NCI-H2196 (cell line): ENCODE measurements around the gene IFITM1.
A peak's percentile ranks its signal among the peaks of the same experiment; 100 is the strongest.

Source experiments
- DNase-seq: peaks from one replicate; lab custom pipeline; 2025; ENCODE audit not compliant: unreplicated experiment; lab: John Stamatoyannopoulos, UW

Gene IFITM1

DNA sequence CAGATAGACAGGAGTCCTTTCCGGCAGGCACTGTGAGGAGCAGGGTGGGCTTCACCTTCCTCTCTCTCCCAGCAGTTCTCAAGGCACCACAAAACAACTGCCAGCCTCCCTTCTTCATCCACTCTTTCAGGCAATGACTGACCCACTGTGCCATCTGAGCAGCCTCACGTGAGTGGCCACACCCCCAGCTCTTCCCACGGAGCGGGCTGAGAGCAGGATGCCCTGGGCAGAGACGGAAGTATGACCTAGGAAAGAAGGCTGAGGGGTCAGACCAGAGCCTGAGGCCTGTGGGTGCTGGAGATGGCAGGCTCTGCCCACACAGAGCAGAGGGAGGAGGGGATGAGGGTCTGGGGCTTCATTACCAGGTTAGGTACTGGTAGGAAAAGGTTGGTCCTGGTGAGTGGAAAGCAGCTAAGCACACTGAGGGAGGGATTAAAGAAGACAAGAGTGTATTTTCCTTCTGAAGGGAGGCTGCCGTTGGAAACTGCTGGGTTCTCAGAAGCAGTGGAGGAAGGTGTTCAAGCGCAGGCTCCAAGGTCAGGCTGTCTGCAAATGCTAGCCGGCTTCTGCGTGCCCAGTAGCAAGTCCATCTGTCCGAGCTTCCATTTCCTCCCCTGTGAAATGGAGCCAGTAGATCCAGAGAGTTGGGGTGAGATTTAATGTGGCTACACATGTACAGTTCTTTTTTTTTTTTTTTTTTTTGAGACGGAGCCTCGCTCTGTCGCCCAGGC is 31.0 kb upstream of the IFITM1 start:
- DNase-seq: no peak

DNA sequence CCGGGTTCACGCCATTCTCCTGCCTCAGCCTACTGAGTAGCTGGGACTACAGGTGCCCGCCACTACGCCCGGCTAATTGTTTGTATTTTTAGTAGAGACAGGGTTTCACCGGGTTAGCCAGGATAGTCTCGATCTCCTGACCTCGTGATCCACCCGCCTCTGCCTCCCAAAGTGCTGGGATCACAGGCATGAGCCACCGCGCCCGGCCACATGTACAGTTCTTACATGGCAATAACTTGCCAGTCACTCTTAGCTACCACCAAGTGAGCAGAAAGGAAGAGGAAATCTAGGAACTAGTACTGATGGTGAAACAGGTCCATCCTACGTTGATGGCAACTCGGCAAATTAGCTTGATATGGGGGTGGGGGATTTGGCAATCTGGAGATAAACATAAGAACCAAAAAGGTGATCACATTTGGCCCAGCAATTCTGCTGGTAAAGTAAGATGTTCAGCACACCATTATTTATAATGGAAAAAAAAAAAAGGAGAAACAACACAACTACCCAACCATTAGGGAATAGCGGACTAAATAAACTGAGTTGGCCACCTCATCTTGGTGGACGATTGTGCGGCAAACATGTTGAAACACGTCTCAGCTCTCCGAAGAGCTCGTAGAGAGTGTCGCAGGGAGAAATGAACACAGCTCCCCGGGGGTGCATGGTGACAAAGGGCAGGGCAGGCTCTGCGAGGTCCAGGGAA is 30.3 kb upstream of the IFITM1 start:
- DNase-seq: no peak

DNA sequence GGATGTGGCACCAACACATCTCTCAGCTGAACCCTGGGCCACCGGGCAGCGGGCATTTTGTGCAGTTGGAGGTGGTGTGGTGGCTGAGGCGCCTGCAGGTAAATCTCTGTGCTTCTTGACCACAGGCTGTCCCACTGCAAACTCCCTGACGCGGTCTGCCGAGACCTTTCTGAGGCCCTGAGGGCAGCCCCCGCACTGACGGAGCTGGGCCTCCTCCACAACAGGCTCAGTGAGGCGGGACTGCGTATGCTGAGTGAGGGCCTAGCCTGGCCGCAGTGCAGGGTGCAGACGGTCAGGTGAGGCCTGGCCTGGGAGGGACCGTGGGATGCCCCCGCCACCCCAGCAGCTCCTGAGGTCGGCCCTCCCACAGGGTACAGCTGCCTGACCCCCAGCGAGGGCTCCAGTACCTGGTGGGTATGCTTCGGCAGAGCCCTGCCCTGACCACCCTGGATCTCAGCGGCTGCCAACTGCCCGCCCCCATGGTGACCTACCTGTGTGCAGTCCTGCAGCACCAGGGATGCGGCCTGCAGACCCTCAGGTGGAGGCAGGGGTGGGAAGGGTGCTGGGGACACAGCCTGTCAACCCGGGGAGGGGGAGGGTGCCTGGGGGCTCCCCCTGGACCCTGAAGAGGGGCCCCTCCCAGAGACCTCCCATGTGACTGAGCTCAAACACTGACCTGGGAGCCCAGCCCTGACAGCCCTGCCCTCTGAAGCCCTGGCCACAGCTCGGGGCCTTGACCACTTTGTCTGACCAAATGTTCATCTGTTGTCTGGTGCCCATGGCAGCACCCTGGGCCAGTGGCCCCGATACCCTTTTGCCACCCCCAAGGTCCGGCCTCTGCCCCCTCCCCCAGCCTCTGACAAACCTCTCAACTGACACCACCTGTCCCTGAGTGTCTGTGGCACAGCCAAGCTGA is 29.5 kb upstream of the IFITM1 start:
- DNase-seq: no peak

DNA sequence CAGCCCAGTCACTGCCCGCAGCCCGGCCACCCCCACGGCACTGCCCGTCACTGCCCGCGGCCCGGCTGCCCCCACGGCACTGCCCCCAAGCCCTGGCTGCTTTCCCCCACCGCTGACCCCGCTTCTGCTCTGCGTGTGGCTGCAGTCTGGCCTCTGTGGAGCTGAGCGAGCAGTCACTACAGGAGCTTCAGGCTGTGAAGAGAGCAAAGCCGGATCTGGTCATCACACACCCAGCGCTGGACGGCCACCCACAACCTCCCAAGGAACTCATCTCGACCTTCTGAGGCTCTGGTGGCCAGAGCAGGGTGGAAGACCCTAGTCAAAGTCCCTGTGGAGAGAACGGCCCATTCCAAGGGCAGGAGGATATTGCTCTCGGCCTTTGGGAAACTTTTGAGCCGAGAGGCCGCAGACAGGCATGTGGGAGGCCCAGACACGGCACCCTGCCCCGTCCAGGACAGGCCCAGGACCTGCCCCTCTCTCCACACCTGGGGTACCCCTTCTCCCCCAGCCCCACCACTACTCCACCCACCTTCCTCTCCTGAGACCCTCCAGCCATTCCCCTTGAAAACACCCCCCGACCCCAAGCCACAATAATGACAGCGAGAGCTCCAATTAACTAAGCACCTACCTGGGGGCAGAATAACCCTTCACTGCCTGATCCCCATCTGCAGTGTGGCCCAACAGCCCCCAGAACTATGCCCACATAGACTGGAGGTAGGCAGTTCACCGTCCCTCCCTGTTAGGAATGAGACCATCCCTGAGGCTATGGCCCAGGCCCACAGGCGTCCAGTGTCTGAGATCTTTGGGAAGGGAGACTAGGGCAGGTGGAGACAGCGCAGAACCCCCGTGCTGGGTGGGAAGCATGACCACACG is 28.6 kb upstream of the IFITM1 start:
- DNase-seq: no peak

DNA sequence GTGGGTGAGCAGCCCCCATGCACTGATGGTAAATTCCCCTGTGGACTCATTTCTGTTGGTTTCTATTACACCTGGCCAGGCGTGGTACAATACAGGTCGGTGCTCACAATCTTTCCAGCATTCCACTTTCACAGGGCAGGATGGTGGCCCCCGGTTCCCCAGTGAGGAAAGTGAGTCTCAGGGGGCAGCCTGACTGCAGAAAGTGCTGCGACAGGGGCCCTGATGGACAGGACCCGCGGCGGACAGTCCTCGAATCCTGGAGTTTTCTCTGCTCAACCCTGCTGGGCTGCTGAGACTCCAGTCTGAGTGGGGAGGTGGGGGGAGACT is 28.0 kb upstream of the IFITM1 start:
- no peak for DNase-seq

DNA sequence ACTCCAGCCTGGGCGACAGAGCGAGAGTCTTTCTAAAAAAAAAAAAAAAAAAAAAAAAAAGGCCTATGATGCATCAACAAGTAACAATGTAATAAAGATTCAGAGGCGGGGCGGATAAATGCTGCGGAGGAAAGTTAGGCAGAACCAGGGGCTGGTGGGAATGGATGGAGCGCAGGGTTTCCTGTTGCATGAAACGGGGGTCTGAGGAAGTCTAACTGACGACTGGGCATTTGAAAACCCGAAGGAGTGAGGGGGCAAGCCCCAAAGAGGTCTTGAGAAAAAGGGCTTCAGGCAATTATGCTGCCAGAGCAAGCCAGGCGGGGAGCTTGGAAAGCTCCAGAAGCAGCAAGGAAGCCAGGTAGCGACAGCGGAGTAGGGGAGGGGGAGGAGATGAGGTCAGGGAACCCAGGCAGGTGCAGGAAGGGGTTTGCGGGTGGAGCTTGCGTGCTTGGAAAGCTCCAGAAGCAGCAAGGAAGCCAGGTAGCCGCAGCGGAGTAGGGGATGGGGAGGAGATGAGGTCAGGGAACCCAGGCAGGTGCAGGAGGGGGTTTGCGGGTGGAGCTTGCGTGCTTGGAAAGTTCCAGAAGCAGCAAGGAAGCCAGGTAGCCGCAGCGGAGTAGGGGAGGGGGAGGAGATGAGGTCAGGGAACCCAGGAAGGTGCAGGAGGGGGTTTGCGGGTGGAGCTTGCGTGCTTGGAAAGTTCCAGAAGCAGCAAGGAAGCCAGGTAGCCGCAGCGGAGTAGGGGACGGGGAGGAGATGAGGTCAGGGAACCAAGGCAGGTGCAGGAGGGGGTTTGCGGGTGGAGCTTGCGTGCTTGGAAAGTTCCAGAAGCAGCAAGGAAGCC is 26.6 kb upstream of the IFITM1 start:
- peak; percentile 48 for DNase-seq

DNA sequence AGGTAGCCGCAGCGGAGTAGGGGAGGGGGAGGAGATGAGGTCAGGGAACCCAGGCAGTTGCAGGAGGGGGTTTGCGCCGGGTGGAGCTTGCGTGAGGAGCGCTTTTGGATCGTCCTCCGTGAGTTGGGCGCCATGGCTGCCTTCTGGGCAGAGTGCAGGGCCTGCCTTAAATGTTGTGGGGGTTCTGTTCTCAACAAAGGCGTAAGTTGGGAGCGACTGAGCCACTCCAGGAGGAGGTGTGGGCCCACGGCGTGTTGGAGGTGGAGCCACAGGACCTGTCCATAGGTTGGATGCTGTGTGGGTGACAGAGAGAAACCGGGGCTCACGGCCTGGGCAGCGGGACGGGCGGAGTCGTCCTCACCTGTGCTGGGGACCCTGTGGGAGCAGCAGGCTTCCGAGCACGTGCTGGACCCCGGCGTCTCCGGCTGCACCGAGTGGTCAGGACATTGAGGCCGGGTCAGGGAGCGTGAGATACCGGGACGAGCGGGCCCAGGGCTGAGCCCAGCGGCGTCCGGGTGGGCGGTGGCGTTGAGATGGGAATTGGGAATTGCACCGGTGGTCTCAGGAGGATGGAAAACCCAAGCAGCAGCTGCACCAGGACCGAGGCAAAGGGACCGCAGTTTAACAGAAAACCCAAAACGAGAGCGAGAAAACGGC is 25.9 kb upstream of the IFITM1 start:
- no peak for DNase-seq

DNA sequence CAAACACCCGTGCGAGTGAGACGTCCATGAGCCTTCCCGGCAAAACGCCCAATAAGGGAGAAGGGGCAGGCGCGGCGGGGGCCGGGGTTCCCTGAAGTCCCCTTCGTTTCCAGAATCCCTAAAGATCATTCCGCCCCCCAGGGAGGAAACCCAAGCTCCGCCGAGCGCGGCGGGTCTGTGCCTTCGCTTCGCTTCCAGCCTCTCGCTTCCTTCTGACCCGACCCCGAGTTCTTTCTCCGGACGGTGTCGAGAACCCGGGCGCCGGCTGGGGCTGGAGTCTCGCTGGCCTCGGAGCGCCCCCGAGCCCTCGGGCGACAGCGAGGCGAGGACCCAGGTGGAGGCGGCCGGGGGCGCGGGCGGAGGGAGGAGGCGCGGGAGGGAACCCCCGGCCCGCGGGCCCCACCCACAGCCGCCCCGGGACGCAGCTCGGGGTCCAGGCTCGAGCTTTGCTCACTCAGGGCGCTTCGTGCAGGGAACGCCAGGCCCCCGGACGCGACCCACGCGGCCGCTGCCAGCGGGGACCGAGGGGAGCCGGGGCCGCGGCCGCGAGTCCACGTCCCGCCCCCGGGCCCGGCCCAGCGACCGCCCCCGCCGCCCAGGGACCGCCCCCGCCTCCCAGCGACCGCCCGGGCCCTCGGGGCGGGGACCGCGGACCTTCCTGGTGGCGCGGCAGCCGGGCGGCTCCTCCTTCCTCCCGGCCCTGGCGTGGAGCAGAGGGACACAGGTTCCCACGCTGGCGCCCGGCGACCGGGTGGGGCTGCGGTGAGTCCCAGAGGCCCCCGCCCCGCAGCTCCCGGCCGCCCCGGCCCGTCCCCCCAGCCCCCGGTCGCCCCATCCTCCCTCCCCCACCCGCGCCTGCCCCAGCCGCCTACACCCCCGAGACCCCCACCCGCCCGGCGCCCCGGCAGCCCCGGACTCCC is 25.1 kb upstream of the IFITM1 start, which contains the start of gene PGGHG:
Gene PGGHG (plus strand): TSS at position 649 of the 920 bp plus-strand sequence. CDS start 691 bp downstream, outside the sequence.
- DNase-seq: peak; percentile 50

DNA sequence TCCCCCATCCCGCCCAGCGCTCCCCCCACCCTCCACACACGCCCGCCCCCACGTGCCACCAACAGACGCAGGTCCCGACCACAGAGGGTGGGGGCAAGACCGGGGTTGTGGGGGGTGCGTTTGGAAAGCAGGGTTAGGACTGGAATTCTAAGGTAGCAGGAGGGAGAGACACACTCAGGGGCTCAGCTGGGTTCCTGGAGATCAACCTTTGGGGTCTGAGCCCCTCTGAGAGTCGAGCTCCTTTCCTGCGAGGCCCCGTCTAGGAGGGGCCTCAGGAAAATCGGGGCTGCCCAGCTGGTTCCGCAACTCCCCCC is 24.5 kb upstream of the IFITM1 start:
- DNase-seq: no peak

DNA sequence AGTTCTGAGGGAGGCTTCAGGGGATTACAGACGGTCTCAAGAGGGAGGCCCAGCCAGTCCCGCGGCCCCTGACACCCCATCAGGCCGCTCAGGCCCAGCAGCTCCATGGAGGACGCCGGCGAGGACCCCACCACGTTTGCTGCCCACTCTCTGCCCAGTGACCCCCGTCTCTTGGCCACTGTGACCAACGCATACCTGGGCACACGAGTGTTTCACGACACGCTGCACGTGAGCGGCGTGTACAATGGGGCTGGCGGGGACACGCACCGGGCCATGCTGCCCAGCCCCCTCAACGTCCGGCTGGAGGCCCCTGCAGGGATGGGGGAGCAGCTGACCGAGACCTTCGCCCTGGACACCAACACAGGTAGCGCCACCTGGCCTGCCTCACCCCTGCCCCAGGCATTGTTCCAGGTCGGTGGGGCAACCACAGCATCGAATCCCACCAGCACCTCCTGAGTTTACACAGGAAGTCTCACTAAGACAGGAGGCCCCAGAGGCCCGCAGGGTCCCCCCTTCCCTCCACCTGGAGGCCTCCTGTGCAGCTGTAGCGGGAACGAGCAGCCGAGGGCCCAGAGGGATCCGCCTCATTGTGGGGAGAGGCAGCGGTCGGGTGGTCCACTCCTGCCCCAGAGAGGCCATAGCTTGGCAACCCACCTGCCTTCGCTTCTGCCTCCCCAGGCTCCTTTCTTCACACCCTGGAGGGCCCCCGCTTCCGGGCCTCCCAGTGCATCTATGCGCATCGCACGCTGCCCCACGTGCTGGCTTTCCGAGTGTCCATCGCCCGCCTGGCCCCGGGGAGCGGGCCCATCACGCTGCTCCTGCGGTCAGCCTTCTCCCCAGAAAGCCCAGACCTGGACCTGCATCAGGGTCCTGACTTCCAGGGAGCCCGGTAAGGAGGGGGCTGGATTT is 23.9 kb upstream of the IFITM1 start:
- no peak for DNase-seq

DNA sequence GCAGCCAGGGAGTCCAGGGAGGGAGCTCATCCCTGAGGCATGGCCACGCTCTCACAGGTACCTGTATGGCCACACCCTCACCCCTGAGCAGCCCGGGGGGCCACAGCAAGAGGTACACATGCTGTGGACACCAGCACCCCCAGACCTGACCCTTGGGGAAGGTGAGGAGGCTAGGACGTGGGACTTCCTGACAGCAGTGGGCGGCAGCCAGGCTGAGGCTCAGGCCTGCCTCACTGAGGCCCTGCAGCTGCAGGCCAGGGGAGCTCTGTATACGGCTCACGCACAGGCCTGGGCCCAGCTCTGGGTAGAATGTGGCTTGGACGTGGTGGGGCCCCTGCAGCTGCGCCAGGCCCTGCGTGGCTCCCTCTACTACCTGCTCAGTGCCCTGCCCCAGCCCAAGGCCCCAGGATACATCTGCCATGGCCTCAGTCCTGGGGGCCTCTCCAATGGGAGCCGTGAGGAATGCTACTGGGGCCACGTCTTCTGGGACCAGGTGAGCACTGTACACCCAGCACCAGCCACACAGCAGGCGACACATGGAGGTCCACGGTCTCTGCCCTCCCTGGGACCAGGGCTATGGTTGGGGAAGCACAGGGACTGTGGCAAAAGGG is 23.1 kb upstream of the IFITM1 start:
- no peak for DNase-seq

DNA sequence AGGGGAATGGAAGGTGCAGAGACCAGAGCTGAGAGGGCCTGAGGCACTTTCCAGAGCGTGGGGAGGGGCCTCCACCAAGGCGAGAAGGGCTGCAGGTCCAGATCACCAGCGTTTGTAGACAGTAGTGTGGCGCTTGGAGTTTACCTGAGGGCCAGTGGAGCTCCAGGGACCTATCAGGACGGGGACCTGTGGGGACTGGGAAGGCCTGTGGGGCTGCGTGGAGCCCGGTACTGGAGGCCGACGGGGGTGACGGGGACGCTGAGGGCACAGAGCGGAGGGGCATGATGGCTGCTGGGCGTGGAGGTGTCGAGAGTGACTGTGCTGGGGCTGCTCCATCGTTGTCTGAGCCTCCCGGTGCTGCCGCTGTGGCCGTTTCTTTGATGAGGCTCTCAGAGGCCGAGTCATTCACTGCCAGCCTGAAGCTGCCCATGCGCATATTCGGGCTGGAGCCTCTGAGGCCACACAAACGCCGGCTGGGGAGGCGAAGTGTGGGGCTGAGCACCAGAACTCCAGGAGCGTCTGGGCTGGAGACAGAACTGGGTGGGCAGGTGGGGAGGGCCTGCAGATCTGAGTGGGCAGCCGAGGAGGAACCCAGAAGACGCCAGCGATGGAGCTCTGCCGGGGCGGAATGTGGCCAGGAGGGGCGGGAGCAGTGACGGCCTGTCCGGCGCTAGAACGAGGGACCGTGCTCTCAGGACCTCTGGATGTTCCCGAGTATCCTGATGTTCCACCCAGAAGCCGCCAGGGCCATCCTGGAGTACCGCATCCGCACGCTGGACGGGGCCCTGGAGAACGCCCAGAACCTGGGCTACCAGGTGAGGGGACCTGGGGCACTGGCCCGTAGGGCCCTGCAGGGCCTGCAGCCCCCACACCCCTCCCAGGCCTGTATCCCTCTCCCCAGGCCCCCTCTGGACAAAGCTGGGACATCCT is 22.3 kb upstream of the IFITM1 start:
- DNase-seq: no peak

DNA sequence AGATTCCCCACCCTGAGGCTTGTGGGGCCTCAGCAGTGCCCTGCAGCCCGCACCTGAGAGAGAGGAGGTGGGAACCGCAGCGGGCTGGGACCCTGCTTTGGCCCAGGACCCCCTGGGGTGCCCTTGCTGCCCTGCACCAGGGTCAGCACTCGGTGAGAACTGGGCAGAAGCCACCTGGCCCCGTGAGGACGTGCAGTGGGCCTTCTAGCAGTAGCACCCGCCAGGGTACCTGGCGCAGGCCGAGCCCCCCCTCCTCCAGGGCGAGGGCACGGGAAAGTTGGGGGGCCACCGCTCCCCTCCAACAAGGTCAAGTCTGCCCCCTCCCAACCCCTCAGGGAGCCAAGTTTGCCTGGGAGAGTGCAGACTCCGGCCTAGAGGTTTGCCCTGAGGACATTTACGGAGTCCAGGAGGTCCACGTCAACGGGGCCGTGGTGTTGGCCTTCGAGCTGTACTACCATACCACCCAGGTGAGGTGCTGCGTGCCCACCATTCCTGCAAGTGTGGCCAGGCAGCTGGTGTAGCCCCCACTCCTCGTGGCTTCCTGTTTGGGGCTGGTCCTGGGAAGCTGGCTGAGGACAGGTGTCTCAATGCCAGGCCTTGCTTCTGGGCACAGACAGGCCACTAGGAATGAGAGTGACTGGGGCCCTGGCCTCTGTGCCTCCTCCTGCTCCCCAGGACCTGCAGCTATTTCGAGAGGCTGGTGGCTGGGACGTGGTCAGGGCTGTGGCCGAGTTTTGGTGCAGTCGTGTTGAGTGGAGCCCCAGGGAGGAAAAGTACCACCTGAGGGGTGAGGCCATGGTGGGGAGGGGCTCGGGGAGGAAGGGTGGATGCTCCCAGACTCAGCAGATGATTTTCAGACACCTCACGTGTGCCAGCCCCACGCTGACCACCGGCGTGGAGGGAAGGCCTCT is 21.4 kb upstream of the IFITM1 start:
- DNase-seq: no peak

DNA sequence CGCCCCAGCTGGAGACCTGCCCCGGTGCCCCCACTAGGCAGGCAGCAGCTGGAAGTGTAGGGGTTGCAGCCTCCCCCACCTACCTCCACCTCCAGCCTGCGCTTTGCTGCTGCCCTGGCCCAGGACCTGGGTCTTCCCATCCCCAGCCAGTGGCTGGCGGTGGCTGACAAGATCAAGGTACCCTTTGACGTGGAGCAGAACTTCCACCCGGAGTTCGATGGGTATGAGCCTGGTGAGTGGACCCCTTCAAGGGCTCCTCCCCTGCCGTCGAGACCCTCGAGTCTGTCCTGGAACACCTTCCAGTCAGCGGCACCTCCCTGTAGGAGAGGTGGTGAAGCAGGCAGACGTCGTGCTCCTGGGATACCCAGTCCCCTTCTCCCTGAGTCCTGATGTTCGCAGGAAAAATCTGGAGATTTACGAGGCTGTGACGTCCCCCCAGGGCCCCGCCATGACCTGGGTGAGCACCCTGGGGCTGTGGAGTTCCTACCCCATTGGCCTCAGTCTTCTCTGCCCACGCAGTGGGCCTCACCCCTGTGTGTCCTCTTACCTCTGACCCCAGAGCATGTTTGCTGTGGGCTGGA is 20.5 kb upstream of the IFITM1 start:
- no peak for DNase-seq
